Stomach (tissue), 4 donors: ENCODE data around the gene ANO1.

Experiments
- CTCF ChIP-seq, 7 experiments: fragments of 450-650 bp in 4 of 7; fragments of 200-600 bp in 3 of 7; sonication (generic) in 3 of 7; IDR thresholded peaks; one replicate each; pipeline ENCODE4 v1.5.1; 2016 to 2019; ENCODE audit warnings: antibody characterized with exemption in 7 of 7, control low read depth in 2 of 7, mild to moderate bottlenecking in 1 of 7
- POLR2A ChIP-seq, 4 donors: fragments of 450-650 bp; IDR thresholded peaks; one replicate each; pipeline ENCODE4 v1.6.1; 2016; ENCODE audit warnings: antibody characterized with exemption in 4 of 4, control low read depth in 2 of 4, mild to moderate bottlenecking in 1 of 4, moderate library complexity in 1 of 4
- POLR2AphosphoS5 ChIP-seq, 3 donors: sonication (generic); formaldehyde crosslinking; IDR thresholded peaks; one replicate each; pipeline ENCODE4 v1.6.1; 2016; ENCODE audit warnings: antibody characterized with exemption in 3 of 3

GRCh38 chr11:70129051-70129592 lies 51.0 kb downstream of the ANO1 start:
- TF ChIP-seq CTCF (IDR thresholded peaks at IDR 0.05) = no peak
- TF ChIP-seq POLR2AphosphoS5 (IDR thresholded peaks at IDR 0.05) = no peak
- no peak for TF ChIP-seq POLR2A (IDR thresholded peaks at IDR 0.05)
